Kasumi-1 (cell line): ENCODE results near the gene GALK1.
"Not testable (repeated sequence)": the region's sequence is repeated elsewhere in the genome, so short reads cannot be mapped to it uniquely, and the experiment has no call there.

Source experiments
- DNase-seq, 2 experiments: peaks; one replicate each; lab custom pipeline; 2025; lab: John Stamatoyannopoulos, UW

The GALK1 gene

DNA sequence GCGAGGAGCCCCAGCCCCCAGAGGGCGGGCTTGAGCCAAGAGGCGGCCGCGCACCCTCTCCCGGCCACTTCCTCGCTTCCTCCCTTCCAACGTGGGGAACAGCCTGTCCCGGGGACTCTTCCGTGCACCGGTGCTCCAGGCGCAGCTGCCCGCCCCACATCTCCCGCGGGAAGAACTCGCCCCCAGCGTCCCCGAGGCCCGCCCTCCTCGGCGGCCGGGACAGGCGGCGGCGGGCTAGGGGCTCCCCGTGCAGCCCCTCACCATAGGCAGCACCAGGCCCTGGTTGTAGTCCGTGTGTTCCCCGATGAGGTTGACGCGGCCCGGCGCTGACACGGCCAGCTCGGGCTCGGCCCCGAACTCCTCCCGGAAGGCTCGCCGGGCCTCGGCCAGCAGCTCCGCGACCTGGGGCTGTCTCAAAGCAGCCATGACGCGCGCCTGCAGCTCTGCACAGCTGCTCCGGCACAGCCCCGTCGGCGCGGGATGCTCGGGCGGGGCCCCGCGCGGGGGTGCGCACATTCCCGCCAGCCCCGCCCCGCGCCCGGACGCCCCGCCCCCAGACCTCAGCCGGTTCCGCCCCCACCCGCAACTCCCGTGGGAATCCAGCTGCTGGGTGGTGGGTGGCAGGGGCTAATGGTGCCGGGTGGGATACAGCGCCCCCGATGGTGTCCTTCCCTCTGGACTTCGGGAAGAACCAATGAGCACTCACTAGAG, at the start of gene GALK1:
Gene GALK1, minus strand, starts transcription at position 482 of the 711 bp plus-strand sequence. Its CDS starts 56 bp downstream, at position 426.
- peak; percentile 81 to 82 for DNase-seq

DNA sequence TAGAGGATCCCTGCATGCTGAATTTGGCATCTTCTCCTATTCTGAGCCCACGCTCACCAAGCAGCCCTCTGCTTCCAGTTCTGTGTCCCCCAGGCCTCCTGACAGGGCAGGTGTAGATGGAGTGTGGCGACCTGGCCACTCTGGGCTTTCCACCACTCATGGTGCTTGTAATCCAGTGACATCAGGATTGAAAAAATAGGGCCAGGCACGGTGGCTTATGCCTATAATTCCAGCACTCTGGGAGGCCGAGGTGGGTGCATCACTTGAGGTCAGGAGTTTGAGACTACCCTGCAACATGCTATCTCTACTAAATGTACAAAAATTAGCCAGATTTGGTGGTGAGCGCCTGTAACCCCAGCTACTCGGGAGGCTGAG, 49.0 kb upstream of the GALK1 start:
- DNase-seq: no peak

GRCh38 chr17:75813081-75814020, 48.4 kb upstream of the GALK1 start:
- no peak for DNase-seq

DNA sequence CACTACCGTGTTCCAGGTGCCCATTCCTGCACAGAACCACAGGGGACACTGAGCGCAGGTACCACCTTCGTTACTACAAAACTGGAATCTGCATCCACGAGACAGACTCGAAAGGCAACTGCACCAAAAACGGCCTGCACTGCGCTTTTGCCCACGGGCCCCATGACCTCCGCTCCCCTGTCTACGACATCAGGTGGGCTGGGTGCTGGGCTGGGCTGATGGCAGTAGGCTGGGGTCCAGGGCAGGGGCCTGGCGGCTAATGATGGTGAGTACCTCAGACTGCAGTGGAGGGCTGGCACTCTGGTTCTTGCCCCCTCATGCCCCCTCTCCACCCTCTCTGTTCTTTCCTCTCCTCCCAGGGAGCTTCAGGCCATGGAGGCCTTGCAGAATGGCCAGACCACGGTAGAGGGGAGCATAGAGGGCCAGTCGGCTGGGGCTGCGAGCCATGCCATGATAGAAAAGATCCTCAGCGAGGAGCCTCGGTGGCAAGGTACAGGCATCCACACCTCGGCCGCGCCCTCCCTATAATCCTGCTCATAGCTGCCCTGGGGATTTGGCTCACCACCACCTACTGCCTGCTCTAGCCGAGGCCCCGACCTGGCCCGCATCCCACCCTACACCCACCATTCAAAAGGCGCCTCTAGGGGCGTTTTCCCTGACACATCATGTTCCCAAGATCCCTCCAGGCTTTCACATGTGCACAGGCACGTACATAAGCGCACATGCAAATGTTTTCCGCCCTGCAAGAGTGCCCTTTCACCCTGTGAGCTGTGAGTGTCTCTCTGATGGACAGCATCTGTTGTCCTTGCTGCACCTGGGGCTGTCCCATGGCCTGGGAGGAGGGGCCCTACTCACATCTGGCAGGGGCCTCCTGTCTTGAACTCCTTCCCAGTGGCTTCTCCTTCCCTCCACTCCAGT, 47.4 kb upstream of the GALK1 start:
- no peak for DNase-seq

- DNase-seq: no peak
These were observed 46.2 kb upstream of the GALK1 start for GRCh38 chr17:75811174-75811573.

GRCh38 chr17:75810756-75811155, 45.8 kb upstream of the GALK1 start:
- DNase-seq: not testable (repeated sequence)

GRCh38 chr17:75810216-75810615, 45.2 kb upstream of the GALK1 start:
- no peak for DNase-seq

- no peak for DNase-seq
These were observed 44.7 kb upstream of the GALK1 start for GRCh38 chr17:75809631-75810111.

DNA sequence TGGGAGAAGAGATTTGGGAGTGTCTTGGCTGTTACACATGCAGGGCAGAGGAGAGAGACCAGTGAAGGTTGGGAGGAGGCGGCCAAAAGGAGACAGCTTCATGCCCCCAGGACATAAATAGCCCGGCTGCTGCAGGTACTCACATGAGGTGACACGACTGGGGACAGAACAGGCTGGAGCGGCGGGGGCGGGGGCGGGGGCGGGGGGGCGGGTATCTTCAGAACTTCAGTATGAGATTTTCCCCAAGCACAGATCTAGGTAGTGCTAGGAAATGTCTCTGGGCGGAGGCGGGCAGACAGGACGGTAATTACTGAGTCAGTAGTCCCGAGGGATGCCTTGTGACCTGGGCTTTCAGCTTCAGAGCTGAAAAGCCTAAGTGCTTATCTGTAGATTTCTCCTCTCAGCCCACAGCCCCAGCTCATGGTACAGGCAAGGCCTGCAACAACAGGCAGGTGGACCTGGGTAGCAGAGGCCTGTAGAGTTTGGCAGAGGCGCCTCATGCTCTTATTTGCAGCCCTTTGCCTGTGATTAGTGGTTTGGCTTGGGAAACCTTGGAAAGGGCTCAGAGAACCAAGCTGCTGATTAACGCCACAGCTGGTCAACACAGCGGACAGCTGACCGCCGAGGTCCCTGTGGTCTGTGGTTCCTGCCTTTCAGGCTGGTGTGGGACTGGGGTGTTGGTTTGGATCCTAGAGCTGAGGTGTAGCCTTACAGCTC, 44.1 kb upstream of the GALK1 start:
- no peak for DNase-seq

DNA sequence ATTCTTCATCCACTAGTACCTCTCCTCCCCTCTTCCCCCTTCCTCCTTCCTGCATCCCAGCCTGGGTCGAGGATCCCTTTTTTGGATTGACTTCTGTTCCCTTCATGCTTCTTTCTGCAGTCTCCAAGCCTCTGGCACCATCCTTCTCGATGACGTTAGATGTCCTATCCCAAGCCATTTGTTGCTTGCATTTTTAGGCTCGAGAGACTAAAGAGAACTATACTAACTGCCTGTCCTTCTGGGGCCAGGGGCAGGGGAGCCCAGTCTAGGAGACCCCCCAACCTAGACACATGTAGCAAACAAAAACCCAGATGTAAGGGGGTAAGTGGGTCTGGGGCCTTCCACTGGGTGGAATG, 43.5 kb upstream of the GALK1 start:
- no peak for DNase-seq

DNA sequence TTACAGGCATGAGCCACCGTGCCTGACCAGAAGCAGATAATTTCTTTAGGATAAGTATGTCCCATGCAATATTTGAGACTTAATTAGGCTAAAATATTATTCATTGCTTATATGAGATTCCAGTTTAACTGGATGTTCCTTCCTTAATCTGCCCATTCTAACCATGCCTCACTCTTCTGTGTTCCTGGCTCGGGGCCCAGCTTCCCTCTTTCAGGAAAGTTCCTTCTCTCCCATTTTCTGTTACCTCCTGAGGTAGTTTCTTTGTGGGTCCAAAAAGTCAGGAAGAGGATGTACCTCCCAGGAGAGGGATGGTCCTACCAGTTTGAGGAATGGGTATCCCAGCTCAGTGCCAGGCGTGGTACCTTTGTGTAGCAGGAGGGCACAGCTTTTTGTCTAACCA, 42.9 kb upstream of the GALK1 start:
- no peak for DNase-seq

GRCh38 chr17:75806822-75807500, 42.0 kb upstream of the GALK1 start:
- no peak for DNase-seq

DNA sequence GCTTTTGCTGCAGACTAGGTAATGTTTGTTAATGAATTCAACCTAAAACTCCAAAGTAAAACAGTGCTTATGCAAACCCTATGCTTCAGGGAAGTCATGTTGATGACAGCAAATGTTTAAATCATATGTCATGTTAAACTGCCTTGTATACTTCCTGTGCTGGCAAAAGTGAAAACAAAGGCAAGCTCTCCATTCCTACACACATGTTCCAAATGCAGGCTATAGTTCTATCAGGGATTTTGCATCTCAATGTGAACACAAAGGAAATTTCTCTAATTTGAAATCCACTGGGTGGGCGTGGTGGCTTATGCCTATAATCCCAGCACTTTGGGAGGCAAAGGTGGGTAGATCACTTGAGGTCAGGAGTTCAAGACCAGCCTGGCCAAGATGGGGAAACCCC, 38.9 kb upstream of the GALK1 start:
- no peak for DNase-seq

GRCh38 chr17:75799402-75799801, 34.4 kb upstream of the GALK1 start:
- DNase-seq: no peak

DNA sequence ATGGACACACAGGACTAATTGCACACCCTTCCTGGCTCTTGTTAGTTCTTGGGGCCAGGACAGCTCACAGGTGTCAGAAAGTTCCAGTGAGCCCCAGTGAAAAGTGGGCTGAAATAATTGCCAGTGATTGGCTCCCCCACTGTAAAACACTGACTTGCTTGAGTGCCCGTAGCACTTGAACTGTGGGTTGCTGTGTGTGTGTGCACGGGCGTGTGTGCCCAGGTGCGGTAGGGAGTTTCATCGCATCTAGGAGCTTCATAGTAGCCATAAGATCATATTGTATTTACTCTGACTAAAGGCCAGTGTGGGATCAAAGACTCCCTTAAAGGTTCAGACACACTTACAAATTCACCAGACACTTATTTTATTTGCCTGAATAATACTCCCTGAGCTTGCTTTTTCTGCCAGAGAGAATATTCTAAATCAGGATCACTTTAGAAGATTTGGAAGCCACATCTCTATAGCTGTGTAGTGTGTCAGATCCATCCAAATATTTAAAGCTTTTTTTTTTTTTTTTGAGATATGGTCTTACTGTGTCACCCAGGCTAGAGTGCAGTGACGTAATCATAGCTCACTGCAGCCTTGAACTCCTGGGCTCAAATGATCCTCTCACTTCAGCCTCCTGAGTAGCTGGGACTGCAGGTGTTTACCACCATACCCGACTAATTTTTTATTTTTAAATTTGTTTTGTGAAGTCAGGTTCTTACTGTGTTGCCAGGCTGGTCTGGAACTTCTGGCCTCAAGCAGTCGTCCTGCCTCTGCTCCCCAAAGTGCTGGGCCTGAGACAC, 31.0 kb upstream of the GALK1 start:
- DNase-seq: no peak

- no peak for DNase-seq
These were observed 28.5 kb upstream of the GALK1 start for GRCh38 chr17:75793460-75793859.

DNA sequence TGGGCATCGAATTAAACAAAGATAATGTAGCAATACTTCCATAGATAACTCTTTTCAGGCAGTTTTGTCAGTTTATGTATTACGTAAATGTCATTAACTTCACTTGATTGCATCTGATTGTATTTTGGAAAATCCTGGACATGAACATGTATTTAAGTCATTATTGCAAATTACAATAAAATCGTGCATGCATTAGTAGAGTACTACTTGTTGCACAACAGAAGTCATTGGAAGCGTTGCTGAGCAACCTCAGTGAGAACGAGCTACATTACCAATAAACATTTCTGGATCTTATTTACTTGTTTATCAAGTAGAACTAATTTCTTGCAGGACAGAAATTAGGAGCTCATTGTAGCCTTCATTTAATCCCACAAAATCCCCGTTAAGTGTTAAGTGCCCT, 26.3 kb upstream of the GALK1 start:
- no peak for DNase-seq

DNA sequence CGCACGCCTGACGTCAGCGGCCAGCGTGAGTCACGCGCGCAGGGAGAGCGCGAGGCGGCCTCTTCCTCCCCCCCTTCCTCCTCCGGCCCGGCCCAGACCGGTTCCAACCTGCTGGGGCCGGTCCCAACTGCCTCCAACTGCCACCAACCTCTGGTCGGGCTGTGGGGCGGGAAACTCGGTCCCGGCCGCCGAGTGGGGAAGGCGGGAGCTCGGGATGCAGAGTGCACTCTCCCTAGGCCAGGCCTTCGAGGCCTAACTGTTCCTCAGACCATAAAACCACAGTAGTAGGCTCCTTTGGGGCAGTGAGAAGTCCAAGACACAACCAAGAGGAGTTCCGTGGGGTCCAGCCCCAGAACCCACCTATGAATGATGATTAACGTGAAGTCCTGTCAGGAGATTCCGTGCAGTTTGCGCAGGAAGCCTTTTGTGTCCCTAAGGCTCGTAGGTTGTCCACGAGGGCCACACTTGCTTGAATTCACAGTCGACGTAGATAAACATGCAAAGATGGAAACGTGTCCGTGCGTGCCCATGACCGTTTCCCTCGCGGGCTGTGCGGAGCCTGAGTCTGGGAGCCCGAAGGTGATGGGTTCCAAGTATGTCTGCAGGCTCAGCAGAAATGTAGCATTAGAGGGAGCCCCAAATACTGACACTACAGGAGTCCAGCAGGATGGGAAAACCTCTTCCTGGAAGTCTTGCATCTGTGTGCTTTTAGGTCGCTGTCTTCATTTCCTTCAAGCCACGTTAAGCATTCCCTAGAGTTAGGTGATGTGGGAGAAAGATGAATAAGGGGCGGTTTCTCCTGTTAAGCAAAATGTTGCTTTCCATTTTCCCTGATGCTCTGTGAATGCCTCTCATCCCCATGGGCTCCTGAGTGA, 20.3 kb upstream of the GALK1 start:
- peak; percentile 85 to 93 for DNase-seq

DNA sequence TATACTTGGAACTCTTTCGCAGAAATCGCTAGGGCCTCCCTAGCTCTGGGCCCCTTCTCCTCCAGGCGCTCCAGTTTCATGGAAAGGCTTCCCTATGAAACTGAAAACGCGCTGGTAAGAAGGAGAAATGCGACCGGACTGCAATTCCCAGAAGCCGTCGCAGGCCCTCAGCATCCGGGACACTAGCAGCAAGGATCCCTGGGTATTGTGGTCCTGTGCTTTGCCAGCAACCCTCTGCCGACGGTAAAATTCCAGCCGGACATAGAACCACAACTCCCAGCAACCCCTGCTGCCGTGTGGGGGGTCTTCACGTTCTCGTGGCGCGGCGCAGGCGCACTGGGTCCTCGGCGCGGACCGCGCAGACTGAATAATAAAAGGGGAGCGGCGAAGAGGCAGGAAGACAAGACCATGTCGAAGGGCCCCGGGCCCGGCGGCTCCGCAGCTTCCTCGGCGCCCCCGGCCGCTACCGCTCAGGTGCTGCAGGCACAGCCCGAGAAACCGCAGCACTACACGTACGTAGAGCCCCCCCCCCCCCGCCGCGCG, 19.6 kb upstream of the GALK1 start, which contains the start of gene UNK:
Gene UNK, plus strand, starts transcription at position 334 of the 543 bp plus-strand sequence. Its CDS starts 75 bp downstream, at position 409.
- DNase-seq: peak; percentile 100
